Loucy (cell line): Measurements from ENCODE around the gene PROSER3.

Experiments used
- H2AFZ ChIP-seq: fragments of 200-600 bp; sonication (generic); 2 replicates; pipeline ENCODE4 v1.6.0; 2016; ENCODE audit warnings: antibody characterized with exemption, mild to moderate bottlenecking, low read length, moderate library complexity
- H3F3A ChIP-seq: fragments of 200-600 bp; 2 replicates; pipeline ENCODE4 v1.6.0; 2016; ENCODE audit warnings: antibody characterized with exemption, low read depth, mild to moderate bottlenecking
- H3K27me3 ChIP-seq: fragments of 200-600 bp; sonication (generic); 2 replicates; pipeline ENCODE4 v1.6.1; 2014; ENCODE audit warnings: low read length, mild to moderate bottlenecking; ENCODE audit not compliant: insufficient read depth, poor library complexity, severe bottlenecking
- H3K36me3 ChIP-seq: fragments of 200-600 bp; sonication (generic); 2 replicates; pipeline ENCODE4 v1.6.1; 2016; ENCODE audit warnings: low read length; ENCODE audit not compliant: insufficient read depth
- H3K4me1 ChIP-seq: fragments of 200-600 bp; sonication (generic); 2 replicates; pipeline ENCODE4 v1.5.1; 2014; ENCODE audit warnings: low read length, mild to moderate bottlenecking; ENCODE audit not compliant: insufficient read depth, poor library complexity, severe bottlenecking
- H3K4me2 ChIP-seq: fragments of 200-600 bp; sonication (generic); 2 replicates; pipeline ENCODE4 v1.6.0; 2014; ENCODE audit warnings: antibody characterized with exemption, low read length, low read depth, mild to moderate bottlenecking; ENCODE audit not compliant: poor library complexity, severe bottlenecking
- H3K4me3 ChIP-seq: fragments of 200-600 bp; sonication (generic); 2 replicates; pipeline ENCODE4 v1.5.1; 2014; ENCODE audit warnings: low read length, mild to moderate bottlenecking, mixed read lengths; ENCODE audit not compliant: poor library complexity, severe bottlenecking
- H3K79me2 ChIP-seq: fragments of 200-600 bp; sonication (generic); 2 replicates; pipeline ENCODE4 v1.6.1; 2014; ENCODE audit warnings: low read length; ENCODE audit not compliant: insufficient read depth
- H3K9ac ChIP-seq: fragments of 200-600 bp; sonication (generic); 2 replicates; pipeline ENCODE4 v1.6.0; 2014; ENCODE audit warnings: mild to moderate bottlenecking, low read depth, low read length, moderate library complexity; ENCODE audit not compliant: poor library complexity, severe bottlenecking
- H3K9me2 ChIP-seq: fragments of 200-600 bp; sonication (generic); replicated peaks from 2 replicates; pipeline ENCODE4 v1.6.1; 2016; ENCODE audit warnings: low read depth, low read length, mixed read lengths
- H3K9me3 ChIP-seq: fragments of 200-600 bp; sonication (generic); 2 replicates; pipeline ENCODE4 v1.6.1; 2014; ENCODE audit warnings: mild to moderate bottlenecking, antibody characterized with exemption, low read length, low read depth; ENCODE audit not compliant: insufficient read depth
- H4K20me1 ChIP-seq: fragments of 200-600 bp; sonication (generic); 2 replicates; pipeline ENCODE4 v1.6.0; 2014; ENCODE audit warnings: antibody characterized with exemption, low read length, mild to moderate bottlenecking; ENCODE audit not compliant: insufficient read depth, poor library complexity, severe bottlenecking
- CTCF ChIP-seq: fragments of 200-600 bp; sonication (generic); conservative IDR thresholded peaks from 2 replicates; pipeline ENCODE4 v1.5.1; 2014; ENCODE audit warnings: mild to moderate bottlenecking, antibody characterized with exemption, low read length
- EZH2phosphoT487 ChIP-seq: fragments of 200-600 bp; IDR thresholded peaks from 2 replicates; pipeline ENCODE4 v1.6.1; 2018; ENCODE audit warnings: antibody characterized with exemption, mild to moderate bottlenecking, moderate library complexity, borderline replicate concordance

PROSER3 gene

GRCh38 chr19:35777961-35778360, 20.0 kb downstream of the PROSER3 start:
- H3K36me3 ChIP-seq, result peaks cover 22% of the 10 kb centered on the region; the same call in 1 of the 2 replicates
- H4K20me1 ChIP-seq, result peaks cover 11% of the 10 kb centered on the region
- H3K4me2 ChIP-seq, result peak overlapping the region; percentile 95
- no peaks in the 10 kb centered on the region for H3F3A ChIP-seq
- no peaks in the 10 kb centered on the region for H3K9me3 ChIP-seq
- no peak overlapping the region for H2AFZ ChIP-seq
- no peak for TF ChIP-seq CTCF
- H3K9ac ChIP-seq, result peak overlapping the region; percentile 85
- H3K79me2 ChIP-seq, result peaks cover 39% of the 10 kb centered on the region
- H3K9me2 ChIP-seq, result no peaks in the 10 kb centered on the region
- no peaks in the 10 kb centered on the region for H3K27me3 ChIP-seq
- peak overlapping the region; percentile 96 for H3K4me3 ChIP-seq
- H3K4me1 ChIP-seq, result peaks cover 28% of the 10 kb centered on the region

GRCh38 chr19:35779033-35779432, 21.1 kb downstream of the PROSER3 start:
- Histone ChIP-seq H3K79me2 (peaks cover 39% of the 10 kb centered on the region), H3K4me3 (no peak overlapping the region), H3K9me3 (no peaks in the 10 kb centered on the region), H3K36me3 (peaks cover 22% of the 10 kb centered on the region; the same call in 1 of the 2 replicates), H3K9ac (peak overlapping the region; percentile 4), H4K20me1 (peaks cover 11% of the 10 kb centered on the region), H3K4me1 (peaks cover 28% of the 10 kb centered on the region), H3F3A (no peaks in the 10 kb centered on the region), H3K4me2 (peak overlapping the region; percentile 95), H3K9me2 (no peaks in the 10 kb centered on the region), H3K27me3 (no peaks in the 10 kb centered on the region), H2AFZ (no peak overlapping the region)
- TF ChIP-seq CTCF (no peak), EZH2phosphoT487 (no peak)

DNA sequence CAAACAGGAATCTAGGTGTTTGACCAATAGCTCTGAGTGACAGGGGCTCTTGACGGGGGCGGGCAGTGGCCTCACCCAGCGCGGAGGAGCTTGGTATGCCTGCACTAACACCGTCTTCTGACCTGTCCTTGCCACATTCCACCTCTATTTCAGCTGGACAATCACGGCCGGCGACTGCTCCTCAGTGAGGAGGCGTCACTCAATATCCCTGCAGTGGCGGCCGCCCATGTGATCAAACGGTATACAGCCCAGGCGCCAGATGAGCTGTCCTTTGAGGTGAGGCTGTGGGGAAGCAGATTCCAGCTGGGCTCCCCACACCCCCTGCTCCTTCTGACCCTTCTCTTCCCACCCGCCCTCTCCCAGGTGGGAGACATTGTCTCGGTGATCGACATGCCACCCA, 22.1 kb downstream of the PROSER3 start:
- Histone ChIP-seq H3K4me2 (no peak overlapping the region), H3K9ac (no peak overlapping the region), H3K9me2 (no peaks in the 10 kb centered on the region), H2AFZ (no peak overlapping the region), H3K4me3 (no peak overlapping the region), H4K20me1 (peaks cover 11% of the 10 kb centered on the region), H3K27me3 (no peaks in the 10 kb centered on the region), H3F3A (no peaks in the 10 kb centered on the region), H3K79me2 (peaks cover 39% of the 10 kb centered on the region), H3K36me3 (peaks cover 22% of the 10 kb centered on the region; the same call in 1 of the 2 replicates), H3K9me3 (no peaks in the 10 kb centered on the region), H3K4me1 (peaks cover 23% of the 10 kb centered on the region)
- no peak for TF ChIP-seq CTCF
- TF ChIP-seq EZH2phosphoT487, result no peak
